ENCODE data around the gene LSAMP. TPM values are rescaled to one million over a fixed set of nuclear protein-coding genes. Genes with fewer than 3 reads are reported as not detected.

The LSAMP gene
- total RNA-seq, 2 donors from 2014 or later = 1.1 to 5.9 TPM

GRCh38 chr3:116186049-116186448 lies 259.2 kb downstream of the LSAMP start:
- TF ChIP-seq, protein P1, sequence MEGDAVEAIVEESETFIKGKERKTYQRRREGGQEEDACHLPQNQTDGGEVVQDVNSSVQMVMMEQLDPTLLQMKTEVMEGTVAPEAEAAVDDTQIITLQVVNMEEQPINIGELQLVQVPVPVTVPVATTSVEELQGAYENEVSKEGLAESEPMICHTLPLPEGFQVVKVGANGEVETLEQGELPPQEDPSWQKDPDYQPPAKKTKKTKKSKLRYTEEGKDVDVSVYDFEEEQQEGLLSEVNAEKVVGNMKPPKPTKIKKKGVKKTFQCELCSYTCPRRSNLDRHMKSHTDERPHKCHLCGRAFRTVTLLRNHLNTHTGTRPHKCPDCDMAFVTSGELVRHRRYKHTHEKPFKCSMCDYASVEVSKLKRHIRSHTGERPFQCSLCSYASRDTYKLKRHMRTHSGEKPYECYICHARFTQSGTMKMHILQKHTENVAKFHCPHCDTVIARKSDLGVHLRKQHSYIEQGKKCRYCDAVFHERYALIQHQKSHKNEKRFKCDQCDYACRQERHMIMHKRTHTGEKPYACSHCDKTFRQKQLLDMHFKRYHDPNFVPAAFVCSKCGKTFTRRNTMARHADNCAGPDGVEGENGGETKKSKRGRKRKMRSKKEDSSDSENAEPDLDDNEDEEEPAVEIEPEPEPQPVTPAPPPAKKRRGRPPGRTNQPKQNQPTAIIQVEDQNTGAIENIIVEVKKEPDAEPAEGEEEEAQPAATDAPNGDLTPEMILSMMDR (IDR thresholded peaks at IDR 0.05) = no peak
- Histone ChIP-seq H3K36me3 (no peaks in the 10 kb centered on the region), H3K4me3 (no peak overlapping the region), H3K27ac (no peak overlapping the region), H3K27me3 (no peaks in the 10 kb centered on the region), H3K9me3 (no peaks in the 10 kb centered on the region), H3K4me1 (no peaks in the 10 kb centered on the region), H3K9ac (ENCODE audit: low read depth in 2 of 2, low read length in 2 of 2) (no peak overlapping the region)
- intact Hi-C loops (cut with DNase I) = no loop called here
- DNase-seq = no peak

DNA sequence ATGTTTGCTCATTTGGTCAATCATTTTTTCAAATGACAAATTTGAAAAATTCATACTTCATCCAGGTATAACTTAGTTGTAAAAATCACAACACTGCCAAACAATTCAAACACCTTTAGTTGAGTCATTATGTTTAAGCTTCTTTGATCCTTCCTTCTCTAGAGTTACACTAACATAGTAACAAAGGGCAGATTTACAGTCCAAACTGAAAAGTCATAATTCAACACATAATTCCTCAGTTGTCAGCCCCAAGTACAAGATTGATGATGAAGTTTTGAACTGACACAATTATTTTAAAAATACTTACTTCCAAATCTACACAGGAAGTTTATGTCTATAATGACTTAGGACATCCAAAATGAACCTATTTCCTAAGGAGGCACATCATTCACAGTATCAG lies 264.1 kb downstream of the LSAMP start:
- TF ChIP-seq, protein P1 (IDR thresholded peaks at IDR 0.05) = no peak
- H3K4me3 ChIP-seq = no peak overlapping the region
- H3K27ac ChIP-seq = no peak overlapping the region
- no peaks in the 10 kb centered on the region for H3K9me3 ChIP-seq
- H3K36me3 ChIP-seq = no peaks in the 10 kb centered on the region
- H3K9ac ChIP-seq (ENCODE audit: low read depth in 2 of 2, low read length in 2 of 2) = no peak overlapping the region
- no peaks in the 10 kb centered on the region for H3K4me1 ChIP-seq
- no peak for DNase-seq
- intact Hi-C loops (cut with DNase I) = no loop called here
- no peaks in the 10 kb centered on the region for H3K27me3 ChIP-seq

- H3K9ac ChIP-seq (ENCODE audit: low read depth in 2 of 2, low read length in 2 of 2) = no peak overlapping the region
- no peak overlapping the region for H3K4me3 ChIP-seq
- DNase-seq = no peak
- H3K36me3 ChIP-seq = no peaks in the 10 kb centered on the region
- no peaks in the 10 kb centered on the region for H3K4me1 ChIP-seq
- no peak overlapping the region for H3K27ac ChIP-seq
- TF ChIP-seq, protein P1 (IDR thresholded peaks at IDR 0.05) = no peak
- intact Hi-C loops (cut with DNase I) = no loop called here
- no peaks in the 10 kb centered on the region for H3K27me3 ChIP-seq
- H3K9me3 ChIP-seq = no peaks in the 10 kb centered on the region
Measured at GRCh38 chr3:116179091-116179490, 266.2 kb downstream of the LSAMP start.

DNA sequence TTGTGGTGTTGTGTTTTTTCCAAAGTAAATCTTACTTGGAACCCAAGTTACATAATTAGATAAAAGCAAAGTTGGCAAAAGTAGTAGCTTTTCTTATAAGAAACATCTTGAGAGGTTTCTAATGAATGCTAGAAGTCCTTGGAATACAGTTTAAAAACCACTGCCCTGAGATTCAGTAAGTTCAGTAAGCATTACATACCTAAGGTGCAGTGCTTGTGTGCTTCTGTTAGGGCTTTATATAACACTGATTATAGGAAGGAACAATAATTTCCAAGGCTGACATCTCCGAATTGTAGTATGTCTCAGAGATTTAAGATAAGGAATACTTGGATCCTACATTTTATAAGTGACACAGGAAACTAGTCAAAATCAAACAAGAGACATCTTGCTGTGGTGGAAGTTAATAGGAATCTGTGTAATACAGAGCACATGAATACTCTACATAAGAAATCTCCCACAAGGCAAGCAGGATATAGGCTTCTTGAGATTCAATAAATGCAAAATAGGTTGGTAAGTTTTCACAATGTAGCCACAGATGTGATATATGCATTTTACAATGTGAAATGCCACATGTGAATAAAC lies 268.2 kb downstream of the LSAMP start:
- no peak for DNase-seq
- intact Hi-C loops (cut with DNase I) = no loop called here
- no peaks in the 10 kb centered on the region for H3K9me3 ChIP-seq
- no peaks in the 10 kb centered on the region for H3K27me3 ChIP-seq
- no peaks in the 10 kb centered on the region for H3K36me3 ChIP-seq
- H3K4me1 ChIP-seq = no peaks in the 10 kb centered on the region
- no peak overlapping the region for H3K27ac ChIP-seq
- no peak overlapping the region for H3K9ac ChIP-seq (ENCODE audit: low read depth in 2 of 2, low read length in 2 of 2)
- no peak overlapping the region for H3K4me3 ChIP-seq
- TF ChIP-seq, protein P1 (IDR thresholded peaks at IDR 0.05) = no peak

GRCh38 chr3:116166121-116166520 lies 279.2 kb downstream of the LSAMP start:
- DNase-seq = no peak
- intact Hi-C loops (cut with DNase I) = no loop called here
- no peak overlapping the region for H3K4me3 ChIP-seq
- H3K4me1 ChIP-seq = no peaks in the 10 kb centered on the region
- H3K9me3 ChIP-seq = no peaks in the 10 kb centered on the region
- no peaks in the 10 kb centered on the region for H3K27me3 ChIP-seq
- no peak overlapping the region for H3K9ac ChIP-seq (ENCODE audit: low read depth in 2 of 2, low read length in 2 of 2)
- no peak overlapping the region for H3K27ac ChIP-seq
- TF ChIP-seq, protein P1 (IDR thresholded peaks at IDR 0.05) = no peak
- no peaks in the 10 kb centered on the region for H3K36me3 ChIP-seq

All from colonic mucosa (tissue), 4 donors.